CD8-positive, alpha-beta T cell (primary cell): ENCODE results near the gene TTC36. TPM values are rescaled to one million over a fixed set of nuclear protein-coding genes. Genes with fewer than 3 reads are reported as not detected.

ENCODE experiments used
- total RNA-seq, 46 experiments: library from RNA in 2 of 46; stranded (reverse) in 2 of 46; gene quantifications; one replicate each; pipeline ENCODE4 v1.2.3 and lab custom pipeline; 2021 to 2026

The TTC36 gene
- total RNA-seq, 2 experiments from 2014 or later, result 0.65 TPM; not detected in 1

Other genes with a start within 250 kb of the TTC36 start
- gene CD3E, start 222.7 kb upstream of the TTC36 start, total RNA-seq, result 100 to 1,000 TPM; 413 to 436 TPM
- gene CD3D, start 184.8 kb upstream of the TTC36 start, total RNA-seq, result 100 to 1,000 TPM; 244 to 265 TPM
- gene CD3G, start 183.1 kb upstream of the TTC36 start, total RNA-seq, result 10 to 100 TPM; 88.8 to 98.6 TPM
- 10 to 100 TPM; 53.7 to 57.5 TPM for gene UBE4A, start 167.9 kb upstream of the TTC36 start, total RNA-seq
- 100 to 1,000 TPM; 148 to 160 TPM for gene ATP5MG, start 125.9 kb upstream of the TTC36 start, total RNA-seq
- gene KMT2A, start 91.0 kb upstream of the TTC36 start, total RNA-seq, result 100 to 1,000 TPM; 127 to 136 TPM
- 10 to 100 TPM; 11.3 to 14.0 TPM for gene TMEM25, start 3.7 kb downstream of the TTC36 start, total RNA-seq
- gene IFT46, start 38.5 kb downstream of the TTC36 start, total RNA-seq, result 1 to 10 TPM; 4.8 to 5.6 TPM
- gene ARCN1, start 44.9 kb downstream of the TTC36 start, total RNA-seq, result 10 to 100 TPM; 77.8 to 81.2 TPM
- gene PHLDB1, start 80.1 kb downstream of the TTC36 start, total RNA-seq, result 1 to 10 TPM; 4.3 to 5.9 TPM
- not detected for gene TREH, start 152.2 kb downstream of the TTC36 start, total RNA-seq